DND-41 (cell line): ENCODE data around the gene HSPA12B.

Source experiments
- CTCF ChIP-seq: IDR thresholded peaks from 2 replicates; pipeline ENCODE4 v1.5.1; 2012; ENCODE audit warnings: borderline replicate concordance, low read length, moderate library complexity, mild to moderate bottlenecking; ENCODE audit not compliant: poor library complexity, severe bottlenecking; ENCODE audit errors: extremely low read depth
- EZH2 ChIP-seq: IDR thresholded peaks from 3 replicates; pipeline ENCODE4 v1.6.1; 2012; ENCODE audit warnings: borderline replicate concordance, low read depth, mild to moderate bottlenecking, moderate library complexity, low read length, inconsistent platforms; ENCODE audit not compliant: severe bottlenecking

GRCh38 chr20:3753098-3753497 is 20.6 kb downstream of the HSPA12B start:
- TF ChIP-seq CTCF (peak; percentile 86), EZH2 (no peak)
